Testis (tissue), 3 donors: ENCODE data around the gene DLEC1. TPM values are rescaled to one million over a fixed set of nuclear protein-coding genes. Genes with fewer than 3 reads are reported as not detected.
A peak's percentile ranks its signal among the peaks of the same experiment; 100 is the strongest.

Source experiments
- DNase-seq: peaks from one replicate; pipeline ENCODE4 v3.0.0-alpha.2; 2019
- H3K27ac ChIP-seq, 2 donors: fragments of 200-600 bp; sonication (generic); one replicate each; pipeline ENCODE4 v1.5.1; 2019
- H3K27me3 ChIP-seq: fragments of 200-600 bp; sonication (generic); one replicate; pipeline ENCODE4 v1.5.1; 2019
- H3K36me3 ChIP-seq: fragments of 200-600 bp; sonication (generic); one replicate; pipeline ENCODE4 v1.5.1; 2017; ENCODE audit warnings: low read depth; ENCODE audit errors: missing control alignments
- H3K4me1 ChIP-seq: fragments of 200-600 bp; sonication (generic); one replicate; pipeline ENCODE4 v1.5.1; 2019
- H3K4me3 ChIP-seq, 2 donors: fragments of 200-600 bp; sonication (generic); one replicate each; pipeline ENCODE4 v1.5.1; 2017 to 2019
- H3K9me3 ChIP-seq: fragments of 200-600 bp; sonication (generic); one replicate; pipeline ENCODE4 v1.5.1; 2017
- POLR2A ChIP-seq: fragments of 450-650 bp; IDR thresholded peaks from one replicate; pipeline ENCODE4 v1.6.1; 2017; ENCODE audit warnings: antibody characterized with exemption, mild to moderate bottlenecking, moderate library complexity
- WGBS, 2 donors: methylation state at CpG; one replicate each; pipeline ENCODE4 v1.1.5; 2018; 5-methylcytosine and 5-hydroxymethylcytosine counted together
- intact Hi-C: fragments of 100-400 bp; cut with DNase I; formaldehyde crosslinking; loops from one replicate; pipeline ENCODE4 v1.15.1; 2023; ENCODE audit warnings: low total_unique reads
- polyA plus RNA-seq: library from polyadenylated mRNA; stranded (reverse); fragments of 350-450 nt; fragmentation: Illumina TruSeq; extraction: RNeasy Lipid Tissue Mini Kit (QIAGEN cat#74804); gene quantifications from one replicate; pipeline ENCODE4 v1.2.3, GENCODE V29; 2014; ENCODE audit warnings: low read depth, low replicate concordance; ENCODE audit not compliant: insufficient read depth
- total RNA-seq, 2 donors: library from RNA; depleted of rRNA; stranded (reverse); fragments of >200 nt; gene quantifications; one replicate each; pipeline ENCODE4 v1.2.3, GENCODE V29; 2016
- TF ChIP-seq, protein P1 (sequence below), 3 experiments: fragments of 450-650 bp in 2 of 3; fragments of 200-600 bp in 1 of 3; sonication (generic) in 1 of 3; IDR thresholded peaks; one replicate each; pipeline ENCODE4 v1.5.1; 2016 to 2019; ENCODE audit warnings: antibody characterized with exemption in 3 of 3, mild to moderate bottlenecking in 2 of 3, moderate library complexity in 1 of 3

Gene DLEC1
- total and polyA plus RNA-seq, 3 donors from 2014 or later = 32.3 to 40.8 (median 36.9) TPM

DNA sequence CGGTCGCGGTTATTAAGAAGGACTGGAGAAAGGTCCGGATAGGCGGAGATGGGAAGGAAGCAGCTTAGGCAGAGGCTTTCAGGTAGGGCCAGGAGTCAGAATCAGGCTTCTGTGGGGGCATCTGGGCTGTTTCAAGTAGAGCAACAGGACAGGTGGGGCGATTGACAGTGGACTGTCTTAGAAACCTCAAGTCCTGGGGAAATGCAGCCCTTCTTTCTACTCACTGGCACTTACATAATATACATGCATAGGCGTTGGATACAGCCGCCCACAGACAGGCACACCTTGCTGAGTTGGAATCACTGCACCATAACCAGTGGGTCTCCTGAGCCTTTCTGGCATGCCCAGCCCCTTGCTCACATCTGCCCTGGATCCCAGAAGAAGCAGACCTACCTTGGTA, 100.2 kb downstream of the DLEC1 start:
- Histone ChIP-seq H3K27me3 (no peaks in the 10 kb centered on the region), H3K4me1 (peaks cover 24% of the 10 kb centered on the region), H3K27ac (peak overlapping the region; percentile 73 to 88), H3K4me3 (peak overlapping the region; percentile 63 to 89), H3K36me3 (no peaks in the 10 kb centered on the region), H3K9me3 (no peaks in the 10 kb centered on the region)
- DNase-seq = no peak
- TF ChIP-seq, protein P1, sequence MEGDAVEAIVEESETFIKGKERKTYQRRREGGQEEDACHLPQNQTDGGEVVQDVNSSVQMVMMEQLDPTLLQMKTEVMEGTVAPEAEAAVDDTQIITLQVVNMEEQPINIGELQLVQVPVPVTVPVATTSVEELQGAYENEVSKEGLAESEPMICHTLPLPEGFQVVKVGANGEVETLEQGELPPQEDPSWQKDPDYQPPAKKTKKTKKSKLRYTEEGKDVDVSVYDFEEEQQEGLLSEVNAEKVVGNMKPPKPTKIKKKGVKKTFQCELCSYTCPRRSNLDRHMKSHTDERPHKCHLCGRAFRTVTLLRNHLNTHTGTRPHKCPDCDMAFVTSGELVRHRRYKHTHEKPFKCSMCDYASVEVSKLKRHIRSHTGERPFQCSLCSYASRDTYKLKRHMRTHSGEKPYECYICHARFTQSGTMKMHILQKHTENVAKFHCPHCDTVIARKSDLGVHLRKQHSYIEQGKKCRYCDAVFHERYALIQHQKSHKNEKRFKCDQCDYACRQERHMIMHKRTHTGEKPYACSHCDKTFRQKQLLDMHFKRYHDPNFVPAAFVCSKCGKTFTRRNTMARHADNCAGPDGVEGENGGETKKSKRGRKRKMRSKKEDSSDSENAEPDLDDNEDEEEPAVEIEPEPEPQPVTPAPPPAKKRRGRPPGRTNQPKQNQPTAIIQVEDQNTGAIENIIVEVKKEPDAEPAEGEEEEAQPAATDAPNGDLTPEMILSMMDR (IDR thresholded peaks at IDR 0.05) = no peak
- TF ChIP-seq POLR2A = no peak
- 5 to 14% methylated on average over 8 of the region's 8 CpGs for WGBS, 2 donors
- intact Hi-C loops = no loop called here

DNA sequence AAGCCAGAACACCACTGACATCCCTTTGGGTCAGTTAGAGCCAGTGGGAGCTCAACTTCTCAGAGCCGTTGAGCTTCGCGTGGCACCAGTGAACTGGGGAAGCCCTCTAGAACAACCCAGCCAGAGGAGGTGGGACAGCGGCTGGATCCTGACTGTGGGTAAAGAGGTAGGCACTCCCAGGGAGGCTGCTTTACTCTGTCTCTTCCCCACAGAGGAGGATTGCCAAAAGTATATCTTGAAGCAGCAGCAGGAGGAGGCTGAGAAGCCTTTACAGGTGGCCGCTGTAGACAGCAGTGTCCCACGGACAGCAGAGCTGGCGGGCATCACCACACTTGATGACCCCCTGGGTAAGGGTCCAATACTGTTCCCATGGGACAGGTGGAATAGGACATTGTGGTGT, 100.6 kb downstream of the DLEC1 start:
- Histone ChIP-seq H3K36me3 (no peaks in the 10 kb centered on the region), H3K27me3 (no peaks in the 10 kb centered on the region), H3K9me3 (no peaks in the 10 kb centered on the region), H3K4me1 (peaks cover 24% of the 10 kb centered on the region), H3K4me3 (no peak overlapping the region), H3K27ac (no peak overlapping the region)
- TF ChIP-seq POLR2A = no peak
- TF ChIP-seq, protein P1 (IDR thresholded peaks at IDR 0.05) = no peak
- whole genome bisulfite sequencing, 2 donors = 73 to 82% methylated on average over 3 to 7 of the region's 7 CpGs
- intact Hi-C loops = no loop called here
- DNase-seq = peak; percentile 11

DNA sequence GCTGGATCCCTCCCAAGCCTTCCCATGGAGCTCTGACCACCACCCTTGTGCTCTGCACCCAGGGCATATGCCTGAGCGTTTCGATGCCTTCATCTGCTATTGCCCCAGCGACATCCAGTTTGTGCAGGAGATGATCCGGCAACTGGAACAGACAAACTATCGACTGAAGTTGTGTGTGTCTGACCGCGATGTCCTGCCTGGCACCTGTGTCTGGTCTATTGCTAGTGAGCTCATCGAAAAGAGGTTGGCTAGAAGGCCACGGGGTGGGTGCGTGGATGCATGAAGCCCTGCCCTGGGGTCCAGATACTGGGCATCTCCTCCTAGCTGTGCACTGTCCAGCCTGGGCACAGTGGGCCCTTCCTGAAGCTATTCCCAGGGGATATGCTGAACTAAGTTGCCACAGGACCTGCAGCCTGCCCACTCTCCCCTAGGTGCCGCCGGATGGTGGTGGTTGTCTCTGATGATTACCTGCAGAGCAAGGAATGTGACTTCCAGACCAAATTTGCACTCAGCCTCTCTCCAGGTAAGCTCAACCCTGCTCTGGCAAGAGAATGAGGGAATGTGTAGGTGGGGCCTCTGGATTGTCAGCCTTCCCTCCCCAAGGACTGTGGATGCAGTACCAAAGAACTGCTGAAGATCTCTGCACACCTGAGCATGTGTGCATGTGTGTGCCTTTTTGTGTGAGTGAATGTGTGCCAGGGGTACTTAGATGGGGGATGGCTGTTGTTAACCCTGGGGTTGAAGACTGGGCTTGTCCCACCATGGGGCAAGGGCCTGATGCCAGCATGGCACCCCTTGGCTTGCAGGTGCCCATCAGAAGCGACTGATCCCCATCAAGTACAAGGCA, 101.5 kb downstream of the DLEC1 start:
- whole genome bisulfite sequencing, 2 donors = 97% methylated on average over 13 of the region's 13 CpGs; no CpG with 5 or more reads in 1 of the 2 donors
- DNase-seq = peak; percentile 9
- Histone ChIP-seq H3K27me3 (no peaks in the 10 kb centered on the region), H3K27ac (no peak overlapping the region), H3K4me3 (no peak overlapping the region), H3K36me3 (no peaks in the 10 kb centered on the region), H3K4me1 (peaks cover 20% of the 10 kb centered on the region), H3K9me3 (no peaks in the 10 kb centered on the region)
- TF ChIP-seq POLR2A = no peak
- TF ChIP-seq, protein P1 (IDR thresholded peaks at IDR 0.05) = no peak
- intact Hi-C loops = no loop called here

DNA sequence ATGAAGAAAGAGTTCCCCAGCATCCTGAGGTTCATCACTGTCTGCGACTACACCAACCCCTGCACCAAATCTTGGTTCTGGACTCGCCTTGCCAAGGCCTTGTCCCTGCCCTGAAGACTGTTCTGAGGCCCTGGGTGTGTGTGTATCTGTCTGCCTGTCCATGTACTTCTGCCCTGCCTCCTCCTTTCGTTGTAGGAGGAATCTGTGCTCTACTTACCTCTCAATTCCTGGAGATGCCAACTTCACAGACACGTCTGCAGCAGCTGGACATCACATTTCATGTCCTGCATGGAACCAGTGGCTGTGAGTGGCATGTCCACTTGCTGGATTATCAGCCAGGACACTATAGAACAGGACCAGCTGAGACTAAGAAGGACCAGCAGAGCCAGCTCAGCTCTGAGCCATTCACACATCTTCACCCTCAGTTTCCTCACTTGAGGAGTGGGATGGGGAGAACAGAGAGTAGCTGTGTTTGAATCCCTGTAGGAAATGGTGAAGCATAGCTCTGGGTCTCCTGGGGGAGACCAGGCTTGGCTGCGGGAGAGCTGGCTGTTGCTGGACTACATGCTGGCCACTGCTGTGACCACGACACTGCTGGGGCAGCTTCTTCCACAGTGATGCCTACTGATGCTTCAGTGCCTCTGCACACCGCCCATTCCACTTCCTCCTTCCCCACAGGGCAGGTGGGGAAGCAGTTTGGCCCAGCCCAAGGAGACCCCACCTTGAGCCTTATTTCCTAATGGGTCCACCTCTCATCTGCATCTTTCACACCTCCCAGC, 102.4 kb downstream of the DLEC1 start:
- H3K36me3 ChIP-seq = no peaks in the 10 kb centered on the region
- no peak overlapping the region for H3K4me3 ChIP-seq
- no peak overlapping the region for H3K27ac ChIP-seq
- WGBS, 2 donors = 82 to 95% methylated on average over 3 to 7 of the region's 7 CpGs
- peaks cover 14% of the 10 kb centered on the region for H3K4me1 ChIP-seq
- TF ChIP-seq, protein P1 (IDR thresholded peaks at IDR 0.05) = no peak
- TF ChIP-seq POLR2A = no peak
- H3K27me3 ChIP-seq = no peaks in the 10 kb centered on the region
- no peaks in the 10 kb centered on the region for H3K9me3 ChIP-seq
- DNase-seq = no peak
- intact Hi-C loops = no loop called here
